Chondrocyte (in vitro differentiated cells): ENCODE results near the gene XAB2. TPM values are rescaled to one million over a fixed set of nuclear protein-coding genes. Genes with fewer than 3 reads are reported as not detected.

Experiments used
- DNase-seq: peaks from one replicate; pipeline ENCODE4 v3.0.0; 2021; ENCODE audit warnings: mixed read lengths, low spot score
- H3K27ac Mint-ChIP-seq: one replicate; pipeline ENCODE4 v1.8.0; 2021; ENCODE audit warnings: mild to moderate bottlenecking, moderate library complexity, mixed read lengths; ENCODE audit not compliant: unreplicated experiment
- H3K27me3 Mint-ChIP-seq: 2 replicates; pipeline ENCODE4 v1.8.0; 2021; ENCODE audit warnings: low read depth, mixed read lengths
- H3K36me3 Mint-ChIP-seq: 2 replicates; pipeline ENCODE4 v1.8.0; 2021; ENCODE audit warnings: low read depth, mixed read lengths
- H3K4me1 Mint-ChIP-seq: 2 replicates; pipeline ENCODE4 v1.8.0; 2021; ENCODE audit warnings: low read depth, mild to moderate bottlenecking, mixed read lengths
- H3K4me3 Mint-ChIP-seq: one replicate; pipeline ENCODE4 v1.8.0; 2021; ENCODE audit warnings: mild to moderate bottlenecking, moderate library complexity, mixed read lengths; ENCODE audit not compliant: unreplicated experiment
- H3K9me3 Mint-ChIP-seq: 2 replicates; pipeline ENCODE4 v1.8.0; 2021; ENCODE audit warnings: low read depth, mixed read lengths
- long read RNA-seq: library from polyadenylated mRNA; stranded (forward); transcript quantifications from one replicate; pipeline ENCODE4 v2.0.0, GENCODE V29; 2021
- total RNA-seq: library from RNA; stranded (reverse); gene quantifications from 3 replicates; pipeline ENCODE4 v1.2.1, GENCODE V29; 2021
- TF ChIP-seq, protein P1 (sequence below): fragments of 200-600 bp; sonication (generic); IDR thresholded peaks from 2 replicates; pipeline ENCODE4 v1.5.0; 2021; ENCODE audit warnings: antibody characterized with exemption, mild to moderate bottlenecking, moderate library complexity

XAB2 gene
- total RNA-seq: 26.7 to 29.8 TPM (median 27.4 TPM) in 3 replicates
- long read RNA-seq, transcript XAB2-201 (19 exons, 2,667 nt): major isoform, 59 of 80 reads
- long read RNA-seq, partial matches to known transcripts: 14 of 80 reads
- long read RNA-seq, other reads (novel, unspliced or antisense): 7 of 80 reads

DNA sequence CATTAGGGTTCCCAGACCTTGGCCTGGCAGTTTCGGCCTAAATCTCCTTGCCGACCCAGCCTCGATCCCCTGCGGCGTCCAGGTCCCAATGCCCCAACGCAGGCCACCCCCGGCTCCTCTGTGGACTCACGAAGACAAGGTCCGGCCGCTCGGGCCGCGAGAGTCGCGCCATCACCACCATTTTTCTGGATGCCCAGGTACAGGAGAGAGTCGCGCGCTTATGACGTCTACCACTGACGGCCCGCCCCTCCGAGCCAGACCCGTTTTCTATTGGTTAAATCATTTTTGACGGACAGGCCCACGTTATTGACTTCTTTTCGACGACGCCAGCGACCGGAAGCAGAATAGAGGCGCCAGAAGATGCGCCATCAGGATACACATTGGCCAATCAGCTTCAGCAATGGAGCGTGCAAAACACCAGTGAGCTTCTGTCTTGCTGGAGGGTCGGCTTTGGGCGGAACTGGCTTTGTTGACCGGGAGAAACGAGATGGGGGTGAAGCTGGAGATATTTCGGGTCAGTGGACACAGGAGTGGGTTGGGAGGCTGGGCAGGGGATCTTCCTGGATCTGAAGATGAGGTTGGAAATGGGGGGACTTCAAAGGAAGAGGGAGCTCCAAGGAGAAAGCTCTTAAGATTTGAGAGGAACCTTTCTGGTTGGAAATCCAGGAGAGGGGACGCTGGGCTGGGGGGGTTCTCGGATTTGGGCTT lies at the start of gene XAB2, which contains the start of gene PET100:
Gene XAB2, minus strand, starts transcription at position 199 of the 708 bp plus-strand sequence. Its CDS starts 18 bp downstream, at position 181.
Gene PET100, plus strand, starts transcription at position 447 of the 708 bp plus-strand sequence. Its CDS starts 41 bp downstream, at position 488.
- peak; percentile 97 for DNase-seq
- no peaks in the 10 kb centered on the region for H3K9me3 Mint-ChIP-seq
- peaks cover 5% of the 10 kb centered on the region for H3K36me3 Mint-ChIP-seq
- peaks cover 35% of the 10 kb centered on the region for H3K4me1 Mint-ChIP-seq
- peak within 1 kb of the TSS; percentile 99 for H3K27ac Mint-ChIP-seq
- H3K27me3 Mint-ChIP-seq: peaks cover 2% of the 10 kb centered on the region
- peak within 1 kb of the TSS; percentile 92 for H3K4me3 Mint-ChIP-seq
- TF ChIP-seq, protein P1, sequence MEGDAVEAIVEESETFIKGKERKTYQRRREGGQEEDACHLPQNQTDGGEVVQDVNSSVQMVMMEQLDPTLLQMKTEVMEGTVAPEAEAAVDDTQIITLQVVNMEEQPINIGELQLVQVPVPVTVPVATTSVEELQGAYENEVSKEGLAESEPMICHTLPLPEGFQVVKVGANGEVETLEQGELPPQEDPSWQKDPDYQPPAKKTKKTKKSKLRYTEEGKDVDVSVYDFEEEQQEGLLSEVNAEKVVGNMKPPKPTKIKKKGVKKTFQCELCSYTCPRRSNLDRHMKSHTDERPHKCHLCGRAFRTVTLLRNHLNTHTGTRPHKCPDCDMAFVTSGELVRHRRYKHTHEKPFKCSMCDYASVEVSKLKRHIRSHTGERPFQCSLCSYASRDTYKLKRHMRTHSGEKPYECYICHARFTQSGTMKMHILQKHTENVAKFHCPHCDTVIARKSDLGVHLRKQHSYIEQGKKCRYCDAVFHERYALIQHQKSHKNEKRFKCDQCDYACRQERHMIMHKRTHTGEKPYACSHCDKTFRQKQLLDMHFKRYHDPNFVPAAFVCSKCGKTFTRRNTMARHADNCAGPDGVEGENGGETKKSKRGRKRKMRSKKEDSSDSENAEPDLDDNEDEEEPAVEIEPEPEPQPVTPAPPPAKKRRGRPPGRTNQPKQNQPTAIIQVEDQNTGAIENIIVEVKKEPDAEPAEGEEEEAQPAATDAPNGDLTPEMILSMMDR: no peak

DNA sequence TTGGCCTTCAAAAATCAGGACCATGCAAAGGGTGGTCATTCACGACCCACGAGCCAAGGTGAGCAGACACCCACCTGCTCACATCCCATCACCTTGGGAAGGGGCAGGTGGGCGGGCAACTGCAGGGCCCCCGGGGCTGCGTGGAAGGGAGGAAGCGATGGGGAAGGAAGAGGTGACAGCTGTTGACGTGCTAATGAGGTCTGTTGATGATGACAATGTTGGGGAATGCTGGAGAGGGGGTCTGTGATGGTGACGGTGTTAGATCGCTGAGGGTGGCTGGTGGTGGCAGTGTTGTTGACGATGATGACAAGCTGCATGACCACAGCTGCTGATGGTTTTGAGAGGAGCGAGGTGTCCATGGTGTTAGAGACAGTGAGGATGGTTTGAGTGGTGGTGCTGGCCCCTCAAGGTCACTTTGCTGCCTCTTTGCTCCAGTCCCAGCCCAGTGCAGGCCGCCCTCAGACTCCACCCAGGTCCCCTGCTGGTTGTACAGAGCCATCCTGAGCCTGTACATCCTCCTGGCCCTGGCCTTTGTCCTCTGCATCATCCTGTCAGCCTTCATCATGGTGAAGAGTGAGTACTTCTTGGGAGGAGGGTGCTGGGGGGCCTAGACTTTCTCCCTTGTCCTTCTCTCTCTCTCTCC lies 48.4 kb upstream of the XAB2 start:
- TF ChIP-seq, protein P1: no peak
- Mint-ChIP-seq H3K4me1 (peaks cover 11% of the 10 kb centered on the region), H3K27me3 (peaks cover 32% of the 10 kb centered on the region), H3K27ac (peak overlapping the region; percentile 13), H3K36me3 (peaks cover 3% of the 10 kb centered on the region), H3K4me3 (no peak overlapping the region), H3K9me3 (peaks cover 4% of the 10 kb centered on the region)
- DNase-seq: no peak

DNA sequence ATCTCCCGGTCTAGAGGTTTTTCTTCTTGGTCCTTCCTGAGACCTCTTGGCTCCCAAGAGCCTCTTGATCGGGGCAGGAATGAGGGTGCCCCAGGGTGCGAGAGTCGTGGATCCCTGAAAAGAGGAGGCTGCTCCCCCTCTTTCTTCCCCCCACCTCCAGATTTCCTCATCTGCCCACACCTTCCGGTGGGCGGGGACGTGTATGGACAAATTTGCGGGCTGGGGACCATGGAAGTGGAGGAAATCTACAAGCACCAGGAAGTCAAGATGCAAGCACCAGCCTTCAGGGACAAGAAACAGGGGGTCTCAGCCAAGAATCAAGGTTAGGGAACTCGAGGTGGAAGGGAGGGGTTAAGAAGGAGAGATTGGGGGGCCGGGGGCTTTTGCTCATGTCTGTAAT lies 47.5 kb upstream of the XAB2 start, which contains the start of gene MCEMP1:
Gene MCEMP1, plus strand, starts transcription at position 237 of the 400 bp plus-strand sequence. Its CDS starts 31 bp downstream, at position 268.
- Mint-ChIP-seq H3K27me3 (peaks cover 34% of the 10 kb centered on the region), H3K4me3 (no peak within 1 kb of the TSS), H3K27ac (peak within 1 kb of the TSS; percentile 13), H3K36me3 (no peaks in the 10 kb centered on the region), H3K9me3 (peaks cover 4% of the 10 kb centered on the region), H3K4me1 (peaks cover 9% of the 10 kb centered on the region)
- TF ChIP-seq, protein P1: no peak
- no peak for DNase-seq

DNA sequence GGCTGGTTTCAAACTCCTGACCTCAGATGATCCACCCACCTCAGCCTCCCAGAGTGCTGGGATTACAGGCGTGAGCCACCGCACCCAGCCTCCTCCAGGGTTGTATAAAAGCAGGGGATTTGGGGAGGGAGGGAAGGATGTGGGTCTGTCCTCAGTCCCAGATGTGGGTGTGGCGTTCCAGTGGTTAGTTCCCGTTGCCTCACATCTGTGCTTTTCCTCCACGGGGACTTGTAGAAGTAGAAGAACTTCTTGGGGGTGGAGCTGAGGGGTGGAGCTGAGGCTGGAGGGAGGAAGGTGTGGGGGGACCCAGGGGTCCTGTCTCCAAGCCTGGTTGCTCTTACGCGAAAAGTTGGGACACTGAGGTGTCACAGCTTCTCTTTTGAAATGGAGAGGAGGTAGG lies 47.0 kb upstream of the XAB2 start:
- DNase-seq: no peak
- Mint-ChIP-seq H3K9me3 (peaks cover 4% of the 10 kb centered on the region), H3K36me3 (no peaks in the 10 kb centered on the region), H3K27ac (no peak overlapping the region), H3K27me3 (peaks cover 36% of the 10 kb centered on the region), H3K4me1 (peaks cover 5% of the 10 kb centered on the region), H3K4me3 (no peak overlapping the region)
- TF ChIP-seq, protein P1: no peak
